Measurements from ENCODE around the gene NISCH.

GRCh38 chr3:52503788-52504424 lies 48.5 kb downstream of the NISCH start:
- TF ChIP-seq, protein P1, sequence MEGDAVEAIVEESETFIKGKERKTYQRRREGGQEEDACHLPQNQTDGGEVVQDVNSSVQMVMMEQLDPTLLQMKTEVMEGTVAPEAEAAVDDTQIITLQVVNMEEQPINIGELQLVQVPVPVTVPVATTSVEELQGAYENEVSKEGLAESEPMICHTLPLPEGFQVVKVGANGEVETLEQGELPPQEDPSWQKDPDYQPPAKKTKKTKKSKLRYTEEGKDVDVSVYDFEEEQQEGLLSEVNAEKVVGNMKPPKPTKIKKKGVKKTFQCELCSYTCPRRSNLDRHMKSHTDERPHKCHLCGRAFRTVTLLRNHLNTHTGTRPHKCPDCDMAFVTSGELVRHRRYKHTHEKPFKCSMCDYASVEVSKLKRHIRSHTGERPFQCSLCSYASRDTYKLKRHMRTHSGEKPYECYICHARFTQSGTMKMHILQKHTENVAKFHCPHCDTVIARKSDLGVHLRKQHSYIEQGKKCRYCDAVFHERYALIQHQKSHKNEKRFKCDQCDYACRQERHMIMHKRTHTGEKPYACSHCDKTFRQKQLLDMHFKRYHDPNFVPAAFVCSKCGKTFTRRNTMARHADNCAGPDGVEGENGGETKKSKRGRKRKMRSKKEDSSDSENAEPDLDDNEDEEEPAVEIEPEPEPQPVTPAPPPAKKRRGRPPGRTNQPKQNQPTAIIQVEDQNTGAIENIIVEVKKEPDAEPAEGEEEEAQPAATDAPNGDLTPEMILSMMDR (IDR thresholded peaks at IDR 0.05): no peak
- TF ChIP-seq POLR2A (IDR thresholded peaks at IDR 0.05): no peak
- no peak for TF ChIP-seq EP300 (IDR thresholded peaks at IDR 0.05)

All from ovary (tissue), 3 donors.